Psoas muscle (tissue), 8 donors: ENCODE results near the gene FAF2. TPM values are rescaled to one million over a fixed set of nuclear protein-coding genes. Genes with fewer than 3 reads are reported as not detected.
"Not testable (repeated sequence)": the region's sequence is repeated elsewhere in the genome, so short reads cannot be mapped to it uniquely, and the experiment has no call there.

Source experiments
- ATAC-seq, 4 donors: fragments of 200-7000 bp; cut with Tn5 transposase; one replicate each; pipeline ENCODE4 v1.9.1; 2020; ENCODE audit warnings: moderate library complexity in 3 of 4, mild to moderate bottlenecking in 2 of 4
- DNase-seq, 2 donors: peaks; one replicate each; pipeline ENCODE4 v3.0.0-alpha.2; 2020
- H3K27ac ChIP-seq: fragments of 200-600 bp; one replicate; pipeline ENCODE4 v1.8.0; 2022
- H3K27me3 ChIP-seq, 3 donors: fragments of 200-600 bp in 1 of 3; one replicate each; pipeline versions ENCODE4 v1.6.1 to v1.8.0; 2013 to 2022; ENCODE audit warnings: low read length in 2 of 3, mild to moderate bottlenecking in 2 of 3, moderate library complexity in 1 of 3; ENCODE audit not compliant: insufficient read depth in 3 of 3
- H3K36me3 ChIP-seq, 2 donors: fragments of 200-600 bp in 1 of 2; one replicate each; pipeline versions ENCODE4 v1.6.1 to v1.8.0; 2013 to 2022; ENCODE audit warnings: low read depth in 1 of 2, mild to moderate bottlenecking in 1 of 2, moderate library complexity in 1 of 2; ENCODE audit not compliant: insufficient read depth in 1 of 2
- H3K4me1 ChIP-seq: fragments of 200-600 bp; one replicate; pipeline ENCODE4 v1.8.0; 2022
- H3K4me3 ChIP-seq: fragments of 200-600 bp; one replicate; pipeline ENCODE4 v1.8.0; 2022; ENCODE audit warnings: mild to moderate bottlenecking
- H3K9me3 ChIP-seq: fragments of 200-600 bp; one replicate; pipeline ENCODE4 v1.8.0; 2022
- WGBS, 3 donors: extraction: QIAGEN DNeasy Blood & Tissue Kit; methylation state at CpG; one replicate each; pipeline versions ENCODE4 v1.1.6 to v1.1.7; 2013; 5-methylcytosine and 5-hydroxymethylcytosine counted together
- intact Hi-C, 2 donors: fragments of 100-400 bp; cut with DNase I; formaldehyde crosslinking; loops; one replicate each; pipeline versions ENCODE4 v1.11.0 to v1.14.2; 2022
- polyA plus RNA-seq, 3 donors: library from polyadenylated mRNA; stranded (reverse); fragments of 200-250 nt; gene quantifications; one replicate each; pipeline ENCODE4 v1.2.3, GENCODE V29; 2013
- total RNA-seq, 4 donors: library from RNA; stranded (reverse); fragmentation: NEBNext Ultra II Directional in 2 of 4; extraction: Animal tissue kit (Norgen Biotek cat#: 25700) in 2 of 4; gene quantifications; one replicate each; pipeline versions ENCODE4 v1.2.1 to v1.2.4, GENCODE V29; 2021 to 2023
- TF ChIP-seq, protein P1 (sequence below): fragments of 200-600 bp; IDR thresholded peaks from one replicate; pipeline ENCODE4 v1.8.0; 2022; ENCODE audit warnings: antibody characterized with exemption
- donor health status: healthy with polysubstance abuse.
- donor health status: DM: no; HTN: no; CAD: no; lungs with moderate emphysema.
- donor health status: Bipolar disorder and iron deficiency.
- donor health status: healthy.
- donor health status: DM: yes; HTN: yes; CAD: no.
- donor health status: DM: no; HTN: no; CAD: no.
- donor health status: DM: no; HTN: no; CAD: no.
- donor health status: DM: yes; HTN: yes; CAD: no.

The FAF2 gene
- total and polyA plus RNA-seq, 7 donors, result 8.4 to 22.8 (median 14.7) TPM

GRCh38 chr5:176441921-176442323, 6.3 kb upstream of the FAF2 start:
- H3K4me1 ChIP-seq, result no peaks in the 10 kb centered on the region
- 18 to 21% (median 18%) methylated on average over 5 of the region's 5 CpGs for WGBS, 3 donors
- intact Hi-C loops, result no loop called here
- TF ChIP-seq, protein P1, sequence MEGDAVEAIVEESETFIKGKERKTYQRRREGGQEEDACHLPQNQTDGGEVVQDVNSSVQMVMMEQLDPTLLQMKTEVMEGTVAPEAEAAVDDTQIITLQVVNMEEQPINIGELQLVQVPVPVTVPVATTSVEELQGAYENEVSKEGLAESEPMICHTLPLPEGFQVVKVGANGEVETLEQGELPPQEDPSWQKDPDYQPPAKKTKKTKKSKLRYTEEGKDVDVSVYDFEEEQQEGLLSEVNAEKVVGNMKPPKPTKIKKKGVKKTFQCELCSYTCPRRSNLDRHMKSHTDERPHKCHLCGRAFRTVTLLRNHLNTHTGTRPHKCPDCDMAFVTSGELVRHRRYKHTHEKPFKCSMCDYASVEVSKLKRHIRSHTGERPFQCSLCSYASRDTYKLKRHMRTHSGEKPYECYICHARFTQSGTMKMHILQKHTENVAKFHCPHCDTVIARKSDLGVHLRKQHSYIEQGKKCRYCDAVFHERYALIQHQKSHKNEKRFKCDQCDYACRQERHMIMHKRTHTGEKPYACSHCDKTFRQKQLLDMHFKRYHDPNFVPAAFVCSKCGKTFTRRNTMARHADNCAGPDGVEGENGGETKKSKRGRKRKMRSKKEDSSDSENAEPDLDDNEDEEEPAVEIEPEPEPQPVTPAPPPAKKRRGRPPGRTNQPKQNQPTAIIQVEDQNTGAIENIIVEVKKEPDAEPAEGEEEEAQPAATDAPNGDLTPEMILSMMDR, result no peak
- no peaks in the 10 kb centered on the region for H3K36me3 ChIP-seq
- no peak for DNase-seq
- H3K27ac ChIP-seq, result no peak overlapping the region
- ATAC-seq, result no peak
- no peaks in the 10 kb centered on the region for H3K9me3 ChIP-seq
- H3K27me3 ChIP-seq, result no peaks in the 10 kb centered on the region
- no peak overlapping the region for H3K4me3 ChIP-seq

DNA sequence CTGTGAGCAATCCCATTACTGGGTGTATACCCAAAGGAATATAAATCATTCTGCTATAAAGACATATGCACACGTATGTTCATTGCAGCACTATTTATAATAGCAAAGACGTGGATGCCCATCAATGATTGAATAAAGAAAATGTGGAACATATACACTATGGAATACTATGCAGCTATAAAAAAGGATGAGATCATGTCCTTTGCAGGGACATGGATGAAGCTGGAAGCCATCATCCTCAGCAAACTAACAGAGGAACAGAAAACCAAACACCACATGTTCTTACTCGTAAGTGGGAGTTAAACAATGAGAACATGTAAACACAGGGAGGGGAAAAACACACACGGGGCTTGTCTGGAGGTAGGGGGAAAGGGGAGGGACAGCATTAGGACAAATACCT, 5.3 kb upstream of the FAF2 start:
- H3K9me3 ChIP-seq, H3K36me3 ChIP-seq, H3K27ac ChIP-seq, H3K4me1 ChIP-seq, DNase-seq, intact Hi-C loops, H3K4me3 ChIP-seq, ATAC-seq, H3K27me3 ChIP-seq: not testable (repeated sequence)
- 74 to 82% (median 77%) methylated on average over 4 of the region's 4 CpGs for WGBS, 3 donors

GRCh38 chr5:176444742-176445141, 3.4 kb upstream of the FAF2 start:
- peaks cover 9% of the 10 kb centered on the region for H3K4me1 ChIP-seq
- DNase-seq (no peak), ATAC-seq (no peak)
- intact Hi-C loops, result loop anchor here (5.0 kb wide), 2 partner anchors 88 to 93 kb away; partner anchors contain the start of gene RNF44 (in 1 of the 2)
- H3K27me3 ChIP-seq, result no peaks in the 10 kb centered on the region
- H3K27ac ChIP-seq, result no peak overlapping the region
- no peaks in the 10 kb centered on the region for H3K36me3 ChIP-seq
- WGBS, 3 donors, result 81 to 83% (median 82%) methylated on average over 5 of the region's 5 CpGs
- no peaks in the 10 kb centered on the region for H3K9me3 ChIP-seq
- TF ChIP-seq, protein P1, result no peak
- H3K4me3 ChIP-seq, result no peak overlapping the region

DNA sequence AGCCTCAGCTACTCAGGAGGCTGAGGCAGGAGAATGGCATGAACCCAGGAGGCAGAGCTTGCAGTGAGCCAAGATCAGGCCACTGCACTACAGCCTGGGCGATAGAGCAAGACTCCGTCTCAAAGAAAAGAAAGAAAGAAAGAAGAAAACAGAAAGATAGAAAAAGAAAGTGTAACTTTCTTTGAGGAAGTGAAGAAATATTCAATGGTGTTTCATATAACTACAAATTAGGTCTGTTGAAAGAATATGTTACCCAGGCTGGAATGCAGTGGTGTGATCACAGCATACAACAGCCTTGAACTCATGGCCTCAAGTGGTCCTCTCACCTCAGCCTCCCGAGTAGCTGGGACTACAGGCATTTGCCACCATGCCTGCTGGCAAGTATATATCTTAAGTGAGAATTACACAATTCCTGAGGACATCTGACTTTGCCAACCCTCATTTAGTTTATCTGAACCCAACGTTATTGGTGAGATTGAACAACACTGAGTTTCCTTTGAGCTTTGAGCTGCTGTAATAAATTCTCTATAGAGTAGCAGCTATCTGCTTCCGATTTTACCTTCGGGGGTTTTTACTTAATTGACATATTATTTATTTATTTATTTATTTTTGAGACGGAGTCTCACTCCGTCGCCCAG, 2.0 kb upstream of the FAF2 start:
- ATAC-seq, result no peak
- intact Hi-C loops, result loop anchor here (2.0 to 5.0 kb wide), 3 partner anchors 27 to 91 kb away; partner anchors contain the start of gene RNF44 (in 1 of the 2)
- H3K36me3 ChIP-seq, result no peaks in the 10 kb centered on the region
- no peak overlapping the region for H3K27ac ChIP-seq
- no peak overlapping the region for H3K4me3 ChIP-seq
- no peaks in the 10 kb centered on the region for H3K27me3 ChIP-seq
- H3K9me3 ChIP-seq, result no peaks in the 10 kb centered on the region
- DNase-seq, result no peak
- H3K4me1 ChIP-seq, result peaks cover 17% of the 10 kb centered on the region
- TF ChIP-seq, protein P1, result no peak
- WGBS, 3 donors, result 92 to 95% (median 93%) methylated on average over 9 of the region's 9 CpGs

DNA sequence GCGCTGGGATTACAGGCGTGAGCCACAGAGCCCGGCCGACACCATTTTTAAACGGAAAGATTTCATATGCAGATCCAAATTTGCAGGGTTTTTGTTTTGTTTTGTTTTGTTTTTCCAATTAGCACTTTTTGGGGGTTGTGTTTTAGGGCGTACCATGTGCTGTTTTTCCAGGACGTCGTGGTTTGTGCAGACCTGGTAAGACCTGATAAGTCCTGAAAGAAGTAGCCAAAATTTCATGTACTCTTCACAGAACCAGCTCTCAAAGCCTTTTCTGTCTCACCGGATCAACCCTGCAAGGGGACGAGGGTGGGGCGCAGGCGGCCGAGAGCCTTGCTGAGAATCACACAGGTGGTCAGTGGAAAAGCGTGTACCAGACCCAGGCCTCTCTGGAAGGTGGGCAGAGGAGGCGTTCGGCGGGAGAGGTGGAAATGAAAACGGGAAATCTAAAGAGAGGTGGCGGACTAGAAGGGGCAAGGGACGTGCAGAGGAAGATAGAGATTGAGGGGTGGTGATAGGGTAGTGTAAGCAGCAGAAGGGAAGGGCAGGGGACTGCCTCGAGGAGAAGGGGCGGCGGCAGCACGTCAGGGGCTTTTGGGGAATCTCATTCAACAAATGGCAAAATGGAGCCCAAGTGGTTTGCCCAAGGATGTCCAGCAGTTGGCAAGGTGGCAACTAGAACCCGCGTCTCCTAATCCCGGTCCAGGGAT, 1.1 kb upstream of the FAF2 start:
- DNase-seq, result peak in 1 of 2 donors; percentile 27
- intact Hi-C loops, result loop anchor here (1.0 to 5.0 kb wide), 4 partner anchors 28 to 90 kb away; partner anchors contain the start of genes CLTB (in 1 of the 2) and RNF44 (in 1 of the 2)

More for the DNA sequence above, 1.1 kb upstream of the FAF2 start:
- Histone ChIP-seq H3K27me3 (no peaks in the 10 kb centered on the region), H3K4me3 (peak overlapping the region; percentile 91), H3K9me3 (no peaks in the 10 kb centered on the region), H3K27ac (peak overlapping the region; percentile 97), H3K36me3 (peaks cover 0 to 1% of the 10 kb centered on the region in 2 donors), H3K4me1 (peaks cover 19% of the 10 kb centered on the region)
- peak in 1 of 4 donors; percentile 4 for ATAC-seq
- TF ChIP-seq, protein P1, result no peak
- WGBS, 3 donors, result 19 to 20% (median 19%) methylated on average over 27 of the region's 27 CpGs
